Small intestine (tissue), 7 donors: Measurements from ENCODE around the gene TUBA4A. TPM values are rescaled to one million over a fixed set of nuclear protein-coding genes. Genes with fewer than 3 reads are reported as not detected.

Source experiments
- DNase-seq, 2 donors: peaks; one replicate each; pipeline versions ENCODE4 v3.0.0 to v3.0.0-alpha.2; 2013
- FAIRE-seq: peaks from 2 replicates; lab custom pipeline; 2012; peaks lifted over from hg19 to GRCh38; lab: Jason Lieb, UNC
- H3K27ac ChIP-seq, 3 donors: one replicate each; pipeline ENCODE4 v1.5.1; 2013; ENCODE audit warnings: low read length in 2 of 3, mild to moderate bottlenecking in 2 of 3, control low read depth in 1 of 3, inconsistent platforms in 1 of 3, low read depth in 1 of 3, moderate library complexity in 1 of 3
- H3K27me3 ChIP-seq, 3 donors: one replicate each; pipeline ENCODE4 v1.6.1; 2013; ENCODE audit warnings: low read length in 3 of 3, inconsistent platforms in 1 of 3; ENCODE audit not compliant: control insufficient read depth in 3 of 3, insufficient read depth in 3 of 3
- H3K36me3 ChIP-seq, 3 donors: one replicate each; pipeline ENCODE4 v1.6.1; 2013; ENCODE audit warnings: low read length in 3 of 3, inconsistent platforms in 1 of 3, low read depth in 1 of 3, mild to moderate bottlenecking in 1 of 3, moderate library complexity in 1 of 3; ENCODE audit not compliant: control insufficient read depth in 3 of 3, insufficient read depth in 2 of 3
- H3K4me1 ChIP-seq, 3 donors: one replicate each; pipeline ENCODE4 v1.6.1; 2013; ENCODE audit warnings: low read length in 2 of 3, inconsistent platforms in 1 of 3, low read depth in 1 of 3, mild to moderate bottlenecking in 1 of 3, moderate library complexity in 1 of 3; ENCODE audit not compliant: control insufficient read depth in 3 of 3, insufficient read depth in 2 of 3
- H3K4me3 ChIP-seq, 3 donors: one replicate each; pipeline ENCODE4 v1.5.1; 2013; ENCODE audit warnings: low read length in 3 of 3, control low read depth in 1 of 3, inconsistent platforms in 1 of 3, low read depth in 1 of 3, mild to moderate bottlenecking in 1 of 3, moderate library complexity in 1 of 3
- H3K9me3 ChIP-seq, 2 donors: one replicate each; pipeline ENCODE4 v1.6.1; 2013; ENCODE audit warnings: low read depth in 1 of 2, low read length in 1 of 2; ENCODE audit not compliant: control insufficient read depth in 2 of 2, insufficient read depth in 1 of 2
- WGBS, 3 donors: extraction: QIAGEN DNeasy Blood & Tissue Kit; methylation state at CpG; one replicate each; pipeline ENCODE4 v1.1.7; 2013; 5-methylcytosine and 5-hydroxymethylcytosine counted together
- polyA plus RNA-seq, 4 donors: library from polyadenylated mRNA; stranded (reverse) in 3 of 4; unstranded in 1 of 4; fragments of 200-250 nt in 3 of 4; fragments of 120-200 nt in 1 of 4; gene quantifications; one replicate each; pipeline versions ENCODE4 v1.2.1 to v1.2.3, GENCODE V29; 2013
- donor health status: healthy with polysubstance abuse.
- donor health status: control.
- donor health status: control.
- donor health status: Bipolar disorder and iron deficiency.
- donor health status: healthy.

TUBA4A gene
- polyA plus RNA-seq, 4 donors = 42.1 to 62.0 (median 49.8) TPM

- H3K4me3 ChIP-seq = no peak overlapping the region
Measured at GRCh38 chr2:219285373-219285735, 31.6 kb upstream of the TUBA4A start.

GRCh38 chr2:219284501-219285372 is 31.0 kb upstream of the TUBA4A start:
- Histone ChIP-seq H3K27me3 (no peaks in the 10 kb centered on the region), H3K9me3 (no peaks in the 10 kb centered on the region), H3K36me3 (peaks cover 7 to 63% (median 9%) of the 10 kb centered on the region in 3 donors), H3K4me1 (peaks cover 0 to 13% (median 0%) of the 10 kb centered on the region in 3 donors), H3K4me3 (no peak overlapping the region), H3K27ac (no peak overlapping the region)
- WGBS, 3 donors = 92 to 97% (median 93%) methylated on average over 15 to 16 of the region's 16 CpGs
- FAIRE-seq (no peak), DNase-seq (no peak)

More at GRCh38 chr2:219285373-219285735, 31.6 kb upstream of the TUBA4A start:
- H3K36me3 ChIP-seq = peaks cover 7 to 59% (median 9%) of the 10 kb centered on the region in 3 donors
- no peaks in the 10 kb centered on the region for H3K27me3 ChIP-seq
- no peak for FAIRE-seq
- H3K4me1 ChIP-seq = peaks cover 0 to 7% (median 0%) of the 10 kb centered on the region in 3 donors
- H3K27ac ChIP-seq = no peak overlapping the region
- 90 to 96% (median 91%) methylated on average over 12 of the region's 12 CpGs for WGBS, 3 donors
- DNase-seq = no peak
- H3K9me3 ChIP-seq = no peaks in the 10 kb centered on the region

DNA sequence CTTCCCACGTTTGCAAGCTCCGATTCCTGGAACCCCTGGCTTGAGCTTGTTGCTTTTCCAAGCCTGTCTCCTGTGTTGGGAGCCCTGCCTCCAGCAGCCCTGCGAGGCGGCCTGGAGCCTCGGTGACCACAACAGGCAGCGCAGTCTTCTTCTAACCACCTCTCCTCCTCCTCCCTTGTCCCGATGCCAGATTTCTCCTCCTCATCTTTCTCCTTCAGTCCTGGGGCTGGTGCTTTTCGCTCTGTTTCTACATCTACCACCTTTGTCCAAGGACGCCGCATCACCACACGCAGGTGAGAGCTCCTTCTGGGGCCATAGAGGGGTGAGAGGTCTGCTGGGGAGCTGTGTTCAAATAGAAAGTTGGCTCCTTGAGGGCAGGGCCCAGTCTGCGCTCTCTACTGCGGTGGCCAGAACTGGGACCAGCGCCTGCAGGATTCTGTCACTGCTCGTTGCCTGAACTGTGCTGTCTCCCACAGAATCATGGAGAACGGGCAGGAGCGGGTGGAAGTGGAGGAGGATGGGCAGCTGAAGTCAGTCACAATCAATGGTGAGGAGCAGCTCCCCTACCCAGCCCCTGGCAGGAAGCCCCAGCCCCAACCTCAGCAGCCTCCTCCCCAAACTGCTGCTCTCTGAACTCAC is 29.3 kb upstream of the TUBA4A start:
- H3K9me3 ChIP-seq = no peaks in the 10 kb centered on the region
- no peak overlapping the region for H3K4me3 ChIP-seq
- 88 to 93% (median 92%) methylated on average over 17 of the region's 17 CpGs for WGBS, 3 donors
- H3K27ac ChIP-seq = no peak overlapping the region
- H3K27me3 ChIP-seq = no peaks in the 10 kb centered on the region
- no peak for DNase-seq
- peaks cover 0 to 26% (median 3%) of the 10 kb centered on the region in 3 donors for H3K4me1 ChIP-seq
- no peak for FAIRE-seq
- H3K36me3 ChIP-seq = peaks cover 7 to 63% (median 9%) of the 10 kb centered on the region in 3 donors

- H3K4me1 ChIP-seq = peaks cover 0 to 33% (median 6%) of the 10 kb centered on the region in 3 donors
- 90 to 91% (median 90%) methylated on average over 5 of the region's 5 CpGs for WGBS, 3 donors
- no peak for FAIRE-seq
Measured at GRCh38 chr2:219282375-219282774, 28.7 kb upstream of the TUBA4A start.

GRCh38 chr2:219281588-219281987 is 27.9 kb upstream of the TUBA4A start:
- H3K27me3 ChIP-seq = no peaks in the 10 kb centered on the region
- H3K4me3 ChIP-seq = no peak overlapping the region
- 77 to 79% (median 78%) methylated on average over 8 of the region's 8 CpGs for WGBS, 3 donors
- DNase-seq (no peak), FAIRE-seq (no peak)
- H3K36me3 ChIP-seq = peaks cover 6 to 59% (median 9%) of the 10 kb centered on the region in 3 donors
- no peak overlapping the region for H3K27ac ChIP-seq
- H3K9me3 ChIP-seq = no peaks in the 10 kb centered on the region
- H3K4me1 ChIP-seq = peaks cover 0 to 33% (median 6%) of the 10 kb centered on the region in 3 donors

More at GRCh38 chr2:219282375-219282774, 28.7 kb upstream of the TUBA4A start:
- DNase-seq = no peak
- Histone ChIP-seq H3K27me3 (no peaks in the 10 kb centered on the region), H3K36me3 (peaks cover 7 to 63% (median 9%) of the 10 kb centered on the region in 3 donors), H3K9me3 (no peaks in the 10 kb centered on the region), H3K4me3 (no peak overlapping the region), H3K27ac (no peak overlapping the region)

GRCh38 chr2:219280651-219281050 is 26.9 kb upstream of the TUBA4A start:
- Histone ChIP-seq H3K27me3 (no peaks in the 10 kb centered on the region), H3K9me3 (no peaks in the 10 kb centered on the region), H3K27ac (peak overlapping the region in 2 of 3 donors; percentile 0 to 89), H3K4me1 (peaks cover 0 to 33% (median 6%) of the 10 kb centered on the region in 3 donors), H3K4me3 (no peak overlapping the region), H3K36me3 (peaks cover 4 to 53% (median 9%) of the 10 kb centered on the region in 3 donors)
- FAIRE-seq (no peak), DNase-seq (no peak)
- 88 to 92% (median 90%) methylated on average over 4 of the region's 4 CpGs for WGBS, 3 donors

- Histone ChIP-seq H3K36me3 (peaks cover 4 to 46% (median 7%) of the 10 kb centered on the region in 3 donors), H3K27me3 (no peaks in the 10 kb centered on the region), H3K27ac (peak overlapping the region; percentile 82 to 97 (median 89)), H3K4me1 (peaks cover 0 to 33% (median 6%) of the 10 kb centered on the region in 3 donors), H3K4me3 (peak overlapping the region; percentile 50 to 74 (median 60)), H3K9me3 (no peaks in the 10 kb centered on the region)
- 37 to 45% (median 45%) methylated on average over 12 of the region's 12 CpGs for WGBS, 3 donors
- no peak for FAIRE-seq
- DNase-seq = no peak
Measured at GRCh38 chr2:219279916-219280516, 26.3 kb upstream of the TUBA4A start.
